Measurements from ENCODE around the gene ABCC4. TPM values are rescaled to one million over a fixed set of nuclear protein-coding genes. Genes with fewer than 3 reads are reported as not detected.

Gene ABCC4
- total RNA-seq, 1 experiment from 2014 or later: 26.3 TPM

- DNase-seq (ENCODE audit: low read depth, low spot score): no peak
- no peak overlapping the region for H3K9ac ChIP-seq (ENCODE audit: low read length)
- ATAC-seq: no peak
- H3K4me3 ChIP-seq (replicated peaks in 1 of 2; ENCODE audit: low read depth in 1 of 2, low read length in 2 of 2): no peak overlapping the region
- H2AFZ ChIP-seq (ENCODE audit: low read depth, low read length, poor library complexity, severe bottlenecking): no peak overlapping the region
- intact Hi-C loops (cut with micrococcal nuclease): loop anchor here (10.0 kb wide), 1 partner anchor 720 kb away; no protein-coding TSS in a partner anchor
- no peaks in the 10 kb centered on the region for H3K79me2 ChIP-seq (ENCODE audit: insufficient read depth, low read length)
- peaks cover 0 to 4% of the 10 kb centered on the region in 2 experiments; a peak in 1 of 4 replicates for H3K36me3 ChIP-seq (ENCODE audit: control insufficient read depth in 1 of 2, insufficient read depth in 2 of 2, low read length in 2 of 2)
- H3K27me3 ChIP-seq (ENCODE audit: insufficient read depth, low read length): no peaks in the 10 kb centered on the region
- H3K27ac ChIP-seq (ENCODE audit: low read depth, low read length): no peak overlapping the region
- ChIA-PET POLR2A (no interaction called here), RAD21 (ENCODE audit: low non-redundant PET in 1 of 2, low total read pairs in 2 of 2, uncharacterized antibody in 2 of 2, unreplicated experiment in 2 of 2) (no interaction called here), CTCF (interaction anchor here (2.6 kb wide), 1 partner anchor 481 kb away, joined by 8 read pairs; no protein-coding TSS in a partner anchor)
- no peaks in the 10 kb centered on the region for H3K4me1 ChIP-seq (ENCODE audit: control insufficient read depth in 1 of 2, insufficient read depth in 2 of 2, low read length in 2 of 2)
- no peak for TF ChIP-seq CTCF (IDR thresholded peaks at IDR 0.05 in 2 of 3, conservative IDR thresholded peaks at IDR 0.05 in 1 of 3; ENCODE audit: borderline replicate concordance in 1 of 3, insufficient read depth in 1 of 3, low read depth in 2 of 3, low read length in 2 of 3)
- no peaks in the 10 kb centered on the region for H3K9me2 ChIP-seq (ENCODE audit: insufficient read depth)
- no peaks in the 10 kb centered on the region for H4K20me1 ChIP-seq (ENCODE audit: insufficient read depth)
- no peak overlapping the region for H3K4me2 ChIP-seq (ENCODE audit: low read length)
- H3K9me3 ChIP-seq (ENCODE audit: control insufficient read depth in 1 of 2, insufficient read depth in 1 of 2, low read depth in 1 of 2, low read length in 2 of 2): no peaks in the 10 kb centered on the region
- BruUV-seq (replicated peaks): no TSS peak
Observed at GRCh38 chr13:95155093-95155492, 146.2 kb downstream of the ABCC4 start.

GRCh38 chr13:95154413-95154886 is 146.8 kb downstream of the ABCC4 start:
- ChIA-PET RAD21 (ENCODE audit: low non-redundant PET in 1 of 2, low total read pairs in 2 of 2, uncharacterized antibody in 2 of 2, unreplicated experiment in 2 of 2) (interaction anchor here in 1 of 2 experiments (0.6 kb wide), 1 partner anchor 587 kb away, joined by 3 read pairs; no protein-coding TSS in a partner anchor), CTCF (interaction anchor here (0.7 to 2.6 kb wide), 3 partner anchors 250 to 534 kb away, joined by 3 to 8 read pairs (median 4); no protein-coding TSS in a partner anchor), POLR2A (no interaction called here)
- Histone ChIP-seq H3K4me2 (ENCODE audit: low read length) (no peak overlapping the region), H3K4me3 (replicated peaks in 1 of 2; ENCODE audit: low read depth in 1 of 2, low read length in 2 of 2) (no peak overlapping the region), H3K9ac (ENCODE audit: low read length) (no peak overlapping the region), H3K36me3 (ENCODE audit: control insufficient read depth in 1 of 2, insufficient read depth in 2 of 2, low read length in 2 of 2) (0 out of 4 replicates have a peak, but pooled peaks cover 0 to under 1% of the 10 kb centered on the region in 2 experiments), H3K27me3 (ENCODE audit: insufficient read depth, low read length) (no peaks in the 10 kb centered on the region), H2AFZ (ENCODE audit: low read depth, low read length, poor library complexity, severe bottlenecking) (no peak overlapping the region), H3K9me3 (ENCODE audit: control insufficient read depth in 1 of 2, insufficient read depth in 1 of 2, low read depth in 1 of 2, low read length in 2 of 2) (no peaks in the 10 kb centered on the region), H3K79me2 (ENCODE audit: insufficient read depth, low read length) (no peaks in the 10 kb centered on the region), H4K20me1 (ENCODE audit: insufficient read depth) (no peaks in the 10 kb centered on the region), H3K9me2 (ENCODE audit: insufficient read depth) (no peaks in the 10 kb centered on the region), H3K27ac (ENCODE audit: low read depth, low read length) (no peak overlapping the region), H3K4me1 (ENCODE audit: control insufficient read depth in 1 of 2, insufficient read depth in 2 of 2, low read length in 2 of 2) (no peaks in the 10 kb centered on the region)
- intact Hi-C loops (cut with micrococcal nuclease): loop anchor here (10.0 kb wide), 1 partner anchor 720 kb away; no protein-coding TSS in a partner anchor
- ATAC-seq (no peak), DNase-seq (ENCODE audit: low read depth, low spot score) (no peak)
- no TSS peak for BruUV-seq (replicated peaks)
- TF ChIP-seq REST (IDR thresholded peaks at IDR 0.05; ENCODE audit: low read depth) (no peak), CEBPB (IDR thresholded peaks at IDR 0.05; ENCODE audit: low read depth) (no peak), FOSL1 (IDR thresholded peaks at IDR 0.05; ENCODE audit: low read depth) (no peak), POLR2A (IDR thresholded peaks at IDR 0.05; ENCODE audit: borderline replicate concordance, extremely low read depth, insufficient read depth, insufficient read length) (no peak), SP1 (IDR thresholded peaks at IDR 0.05; ENCODE audit: low read depth) (no peak), EGR1 (IDR thresholded peaks at IDR 0.05; ENCODE audit: low read depth) (no peak), RAD21 (IDR thresholded peaks at IDR 0.05; ENCODE audit: low read depth) (no peak), ATF3 (IDR thresholded peaks at IDR 0.05) (no peak), YY1 (IDR thresholded peaks at IDR 0.05; ENCODE audit: extremely low read depth, insufficient replicate concordance, low read depth, low read length) (no peak), TCF7L2 (IDR thresholded peaks at IDR 0.05; ENCODE audit: borderline replicate concordance, extremely low read depth, insufficient read depth, insufficient read length) (no peak)
